Liver (tissue), 9 donors: ENCODE results near the gene MEIS3. TPM values are rescaled to one million over a fixed set of nuclear protein-coding genes. Genes with fewer than 3 reads are reported as not detected.

ENCODE experiments used
- DNase-seq: peaks from one replicate; pipeline ENCODE4 v3.0.0-alpha.2; 2017; ENCODE audit warnings: low spot score
- H3K27ac ChIP-seq, 2 donors: one replicate each; pipeline ENCODE4 v1.7.0; 2013; ENCODE audit warnings: inconsistent platforms in 2 of 2, low read length in 2 of 2, control low read depth in 1 of 2, low read depth in 1 of 2, mild to moderate bottlenecking in 1 of 2
- H3K27me3 ChIP-seq, 4 donors: one replicate each; pipeline versions ENCODE4 v1.6.1 to v1.7.0; 2013; ENCODE audit warnings: low read length in 3 of 4, inconsistent platforms in 1 of 4, mild to moderate bottlenecking in 1 of 4, moderate library complexity in 1 of 4; ENCODE audit not compliant: control insufficient read depth in 4 of 4, insufficient read depth in 4 of 4
- H3K36me3 ChIP-seq, 4 donors: one replicate each; pipeline versions ENCODE4 v1.6.1 to v1.7.0; 2013; ENCODE audit warnings: low read length in 3 of 4, mild to moderate bottlenecking in 3 of 4, low read depth in 1 of 4, moderate library complexity in 1 of 4; ENCODE audit not compliant: control insufficient read depth in 4 of 4, insufficient read depth in 3 of 4
- H3K4me1 ChIP-seq, 4 donors: one replicate each; pipeline versions ENCODE4 v1.6.1 to v1.7.0; 2013; ENCODE audit warnings: low read length in 3 of 4, mild to moderate bottlenecking in 3 of 4, moderate library complexity in 1 of 4; ENCODE audit not compliant: control insufficient read depth in 4 of 4, insufficient read depth in 4 of 4
- H3K4me3 ChIP-seq, 3 donors: one replicate each; pipeline versions ENCODE4 v1.6.1 to v1.7.0; 2013; ENCODE audit warnings: low read length in 3 of 3, control low read depth in 1 of 3, low read depth in 1 of 3, mild to moderate bottlenecking in 1 of 3
- H3K9ac ChIP-seq, 2 donors: one replicate each; pipeline ENCODE4 v1.7.0; 2013; ENCODE audit warnings: low read length in 2 of 2, mild to moderate bottlenecking in 2 of 2, moderate library complexity in 2 of 2, control low read depth in 1 of 2, low read depth in 1 of 2
- H3K9me3 ChIP-seq, 4 donors: one replicate each; pipeline versions ENCODE4 v1.6.1 to v1.7.0; 2013; ENCODE audit warnings: low read length in 3 of 4; ENCODE audit not compliant: control insufficient read depth in 4 of 4
- CTCF ChIP-seq: fragments of 150-350 bp; IDR thresholded peaks from 2 replicates; pipeline ENCODE4 v1.5.1; 2017; ENCODE audit warnings: improper control_type of control experiment, low read depth, low read length; ENCODE audit not compliant: missing input control
- HNF4A ChIP-seq, 2 donors: conservative IDR thresholded peaks; 2 replicates each; pipeline ENCODE4 v1.6.1; 2016; ENCODE audit warnings: antibody characterized with exemption in 2 of 2, mild to moderate bottlenecking in 2 of 2
- HNF4G ChIP-seq: IDR thresholded peaks from 2 replicates; pipeline ENCODE4 v1.6.1; 2016; ENCODE audit warnings: antibody characterized with exemption
- JUND ChIP-seq, 2 donors: IDR thresholded peaks; 2 replicates each; pipeline ENCODE4 v1.6.1; 2016; ENCODE audit warnings: antibody characterized with exemption in 2 of 2
- MAX ChIP-seq: IDR thresholded peaks from 2 replicates; pipeline ENCODE4 v1.6.1; 2016; ENCODE audit warnings: antibody characterized with exemption
- RAD21 ChIP-seq, 2 donors: IDR thresholded peaks; 2 replicates each; pipeline ENCODE4 v1.6.1; 2016; ENCODE audit warnings: antibody characterized with exemption in 2 of 2, mild to moderate bottlenecking in 2 of 2
- REST ChIP-seq: IDR thresholded peaks from 2 replicates; pipeline ENCODE4 v1.6.1; 2016; ENCODE audit warnings: antibody characterized with exemption, mild to moderate bottlenecking
- RXRA ChIP-seq, 2 donors: IDR thresholded peaks; 2 replicates each; pipeline ENCODE4 v1.6.1; 2017 to 2018; ENCODE audit warnings: antibody characterized with exemption in 2 of 2, mild to moderate bottlenecking in 1 of 2
- TAF1 ChIP-seq: conservative IDR thresholded peaks from 2 replicates; pipeline ENCODE4 v1.6.1; 2016; ENCODE audit warnings: antibody characterized with exemption, mild to moderate bottlenecking
- YY1 ChIP-seq: IDR thresholded peaks from 2 replicates; pipeline ENCODE4 v1.6.1; 2016; ENCODE audit warnings: antibody characterized with exemption, mild to moderate bottlenecking
- ZBTB33 ChIP-seq: IDR thresholded peaks from 2 replicates; pipeline ENCODE4 v1.6.1; 2016; ENCODE audit warnings: antibody characterized with exemption
- WGBS: extraction: QIAGEN DNeasy Blood & Tissue Kit; methylation state at CpG from one replicate; pipeline ENCODE4 v1.1.7; 2013; 5-methylcytosine and 5-hydroxymethylcytosine counted together
- polyA plus RNA-seq, 2 donors: library from polyadenylated mRNA; stranded (reverse) in 1 of 2; unstranded in 1 of 2; fragments of 200-250 nt in 1 of 2; fragments of >200 nt in 1 of 2; fragmentation: Nextera tagmentation in 1 of 2; extraction: Ambion mirVana in 1 of 2; gene quantifications; one replicate each; pipeline versions ENCODE4 v1.2.1 to v1.2.3, GENCODE V29; 2013 to 2015
- total RNA-seq, 2 donors: library from RNA; depleted of rRNA; stranded (reverse); fragments of >200 nt; gene quantifications; one replicate each; pipeline ENCODE4 v1.2.3, GENCODE V29; 2014
- donor health status: healthy.
- donor health status: healthy.
- donor health status: healthy.
- donor health status: healthy.
- donor health status: healthy.

MEIS3 gene
- total and polyA plus RNA-seq, 4 donors: 0.50 to 1.3 (median 0.89) TPM

- H3K4me1 ChIP-seq: peaks cover 0 to 6% (median 2%) of the 10 kb centered on the region in 4 donors
- TF ChIP-seq YY1 (no peak), TAF1 (no peak), JUND (IDR thresholded peaks at IDR 0.05) (no peak), HNF4G (no peak), RAD21 (IDR thresholded peaks at IDR 0.05) (no peak), RXRA (IDR thresholded peaks at IDR 0.05) (no peak), CTCF (no peak), HNF4A (conservative IDR thresholded peaks at IDR 0.05) (no peak)
- no peak overlapping the region for H3K9ac ChIP-seq
- H3K9me3 ChIP-seq: no peaks in the 10 kb centered on the region
- peaks cover 3 to 21% (median 9%) of the 10 kb centered on the region in 4 donors for H3K27me3 ChIP-seq
- no peak for DNase-seq
- no peak overlapping the region for H3K27ac ChIP-seq
- no peaks in the 10 kb centered on the region for H3K36me3 ChIP-seq
- 5% methylated on average over 1 of the region's 1 CpG for WGBS
- no peak overlapping the region for H3K4me3 ChIP-seq
Measured at GRCh38 chr19:47422417-47423163, 3.3 kb upstream of the MEIS3 start.

- no peak overlapping the region for H3K9ac ChIP-seq
- H3K4me3 ChIP-seq: no peak overlapping the region
- WGBS: 6% methylated on average over 31 of the region's 31 CpGs
- TF ChIP-seq RAD21 (IDR thresholded peaks at IDR 0.05) (no peak), CTCF (no peak)
- H3K4me1 ChIP-seq: peaks cover 0 to 6% (median 2%) of the 10 kb centered on the region in 4 donors
- DNase-seq: no peak
- H3K9me3 ChIP-seq: no peaks in the 10 kb centered on the region
- no peaks in the 10 kb centered on the region for H3K36me3 ChIP-seq
- no peak overlapping the region for H3K27ac ChIP-seq
- peaks cover 3 to 24% (median 9%) of the 10 kb centered on the region in 4 donors for H3K27me3 ChIP-seq
Measured at GRCh38 chr19:47421844-47422395, 2.6 kb upstream of the MEIS3 start.

- Histone ChIP-seq H3K36me3 (no peaks in the 10 kb centered on the region), H3K4me1 (peaks cover 0 to 6% (median 2%) of the 10 kb centered on the region in 4 donors), H3K9me3 (no peaks in the 10 kb centered on the region), H3K9ac (no peak overlapping the region), H3K4me3 (no peak overlapping the region), H3K27ac (no peak overlapping the region), H3K27me3 (peaks cover 3 to 24% (median 10%) of the 10 kb centered on the region in 4 donors)
- TF ChIP-seq REST (no peak), ZBTB33 (no peak), HNF4G (no peak), RXRA (IDR thresholded peaks at IDR 0.05) (no peak), MAX (no peak), RAD21 (IDR thresholded peaks at IDR 0.05) (no peak)
- no peak for DNase-seq
- WGBS: 11% methylated on average over 16 of the region's 16 CpGs
Measured at GRCh38 chr19:47421244-47421786, 2.0 kb upstream of the MEIS3 start.
